Suprapubic skin (tissue), 4 donors: ENCODE measurements around the gene RELN.

Experiments used
- EP300 ChIP-seq: sonication (generic); formaldehyde crosslinking; IDR thresholded peaks from one replicate; pipeline ENCODE4 v1.6.1; 2017; ENCODE audit warnings: antibody characterized with exemption
- POLR2A ChIP-seq, 2 donors: fragments of 450-650 bp; IDR thresholded peaks; one replicate each; pipeline ENCODE4 v1.6.1; 2017; ENCODE audit warnings: antibody characterized with exemption in 2 of 2, mild to moderate bottlenecking in 2 of 2, moderate library complexity in 2 of 2
- POLR2AphosphoS5 ChIP-seq, 3 donors: sonication (generic); formaldehyde crosslinking; IDR thresholded peaks; one replicate each; pipeline ENCODE4 v1.6.1; 2017; ENCODE audit warnings: antibody characterized with exemption in 3 of 3
- TF ChIP-seq, protein P1 (sequence below), 2 donors: fragments of 200-600 bp in 1 of 2; fragments of 450-650 bp in 1 of 2; sonication (generic) in 1 of 2; IDR thresholded peaks; one replicate each; pipeline ENCODE4 v1.5.1; 2016 to 2019; ENCODE audit warnings: antibody characterized with exemption in 2 of 2, mild to moderate bottlenecking in 1 of 2, moderate library complexity in 1 of 2

DNA sequence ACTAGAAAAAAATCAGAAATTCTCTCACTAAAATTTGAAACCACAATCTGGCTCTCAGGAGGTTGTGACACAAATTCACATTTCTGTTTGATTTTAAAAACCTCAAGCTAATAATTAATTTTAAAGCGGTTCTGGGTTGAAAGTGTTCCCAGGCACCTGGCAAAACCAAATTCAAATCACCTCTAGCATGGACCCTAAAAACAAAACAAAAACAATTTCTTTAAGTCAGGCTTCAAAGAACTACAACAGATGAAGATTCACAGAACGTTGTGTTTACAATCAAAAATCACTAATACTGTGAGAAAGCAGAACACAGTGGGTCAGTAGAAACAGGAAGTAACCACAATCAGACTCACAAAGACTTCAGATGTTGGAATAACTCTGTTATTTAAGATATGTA is 7.2 kb upstream of the RELN start:
- TF ChIP-seq, protein P1, sequence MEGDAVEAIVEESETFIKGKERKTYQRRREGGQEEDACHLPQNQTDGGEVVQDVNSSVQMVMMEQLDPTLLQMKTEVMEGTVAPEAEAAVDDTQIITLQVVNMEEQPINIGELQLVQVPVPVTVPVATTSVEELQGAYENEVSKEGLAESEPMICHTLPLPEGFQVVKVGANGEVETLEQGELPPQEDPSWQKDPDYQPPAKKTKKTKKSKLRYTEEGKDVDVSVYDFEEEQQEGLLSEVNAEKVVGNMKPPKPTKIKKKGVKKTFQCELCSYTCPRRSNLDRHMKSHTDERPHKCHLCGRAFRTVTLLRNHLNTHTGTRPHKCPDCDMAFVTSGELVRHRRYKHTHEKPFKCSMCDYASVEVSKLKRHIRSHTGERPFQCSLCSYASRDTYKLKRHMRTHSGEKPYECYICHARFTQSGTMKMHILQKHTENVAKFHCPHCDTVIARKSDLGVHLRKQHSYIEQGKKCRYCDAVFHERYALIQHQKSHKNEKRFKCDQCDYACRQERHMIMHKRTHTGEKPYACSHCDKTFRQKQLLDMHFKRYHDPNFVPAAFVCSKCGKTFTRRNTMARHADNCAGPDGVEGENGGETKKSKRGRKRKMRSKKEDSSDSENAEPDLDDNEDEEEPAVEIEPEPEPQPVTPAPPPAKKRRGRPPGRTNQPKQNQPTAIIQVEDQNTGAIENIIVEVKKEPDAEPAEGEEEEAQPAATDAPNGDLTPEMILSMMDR (IDR thresholded peaks at IDR 0.05), result no peak
- TF ChIP-seq POLR2A (IDR thresholded peaks at IDR 0.05) (no peak), POLR2AphosphoS5 (IDR thresholded peaks at IDR 0.05) (no peak), EP300 (no peak)
